PC-3 (cell line): ENCODE data around the gene NTM. TPM values are rescaled to one million over a fixed set of nuclear protein-coding genes. Genes with fewer than 3 reads are reported as not detected.

ENCODE experiments used
- ATAC-seq: fragments of 200-7000 bp; cut with Tn5 transposase; 2 replicates; pipeline ENCODE4 v1.9.1; 2020; ENCODE audit warnings: mild to moderate bottlenecking, moderate library complexity
- BruUV-seq: library from RNA; stranded (reverse); fragments of 400-500 nt; replicated peaks from 2 replicates; lab custom pipeline; 2021; lab: Mats Ljungman, UMichigan
- CTCF ChIA-PET: fragments of 300-600 bp; sonication (Branson Sonifier 250); formaldehyde crosslinking; loops from one replicate; lab custom pipeline; 2022; ENCODE audit warnings: antibody characterized with exemption; lab: Charles Lee
- POLR2A ChIA-PET: fragments of 300-600 bp; sonication (Branson Sonifier 250); formaldehyde crosslinking; loops from one replicate; lab custom pipeline; 2022; ENCODE audit warnings: antibody characterized with exemption; ENCODE audit not compliant: unreplicated experiment; lab: Charles Lee
- DNase-seq: peaks from one replicate; pipeline ENCODE4 v3.0.0-alpha.2; 2015
- H2AFZ ChIP-seq: fragments of 300-600 bp; sonication (generic); 2 replicates; pipeline ENCODE4 v1.6.0; 2016; ENCODE audit warnings: antibody characterized with exemption, low read length
- H3F3A ChIP-seq: fragments of 300-600 bp; sonication (generic); one replicate; pipeline ENCODE4 v1.6.0; 2017; ENCODE audit warnings: antibody characterized with exemption, low read length, control low read depth, mild to moderate bottlenecking; ENCODE audit not compliant: unreplicated experiment
- H3K27ac ChIP-seq: fragments of 300-600 bp; sonication (generic); 2 replicates; pipeline ENCODE4 v1.5.1; 2016; ENCODE audit warnings: mild to moderate bottlenecking, low read length
- H3K27me3 ChIP-seq: fragments of 300-600 bp; sonication (generic); 2 replicates; pipeline ENCODE4 v1.6.1; 2016; ENCODE audit warnings: low read length, mixed read lengths
- H3K36me3 ChIP-seq: fragments of 300-600 bp; sonication (generic); 2 replicates; pipeline ENCODE4 v1.6.1; 2016; ENCODE audit warnings: low read depth, mixed run types, low read length, mixed read lengths
- H3K4me1 ChIP-seq: fragments of 300-600 bp; sonication (generic); 2 replicates; pipeline ENCODE4 v1.5.1; 2016; ENCODE audit warnings: low read length; ENCODE audit not compliant: insufficient read depth
- H3K4me2 ChIP-seq: fragments of 300-600 bp; sonication (generic); 2 replicates; pipeline ENCODE4 v1.6.0; 2016; ENCODE audit warnings: low read length
- H3K4me3 ChIP-seq: fragments of 300-600 bp; sonication (generic); 2 replicates; pipeline ENCODE4 v1.5.1; 2016; ENCODE audit warnings: mild to moderate bottlenecking, low read length, mixed read lengths
- H3K79me2 ChIP-seq: fragments of 300-600 bp; sonication (generic); 2 replicates; pipeline ENCODE4 v1.6.1; 2017; ENCODE audit warnings: low read length, mixed read lengths
- H3K9ac ChIP-seq: fragments of 300-600 bp; sonication (generic); 2 replicates; pipeline ENCODE4 v1.6.0; 2016; ENCODE audit warnings: mild to moderate bottlenecking, low read length
- H3K9me2 ChIP-seq: fragments of 300-600 bp; sonication (generic); replicated peaks from 2 replicates; pipeline ENCODE4 v1.6.1; 2016; ENCODE audit warnings: mixed run types, low read length, mixed read lengths
- H3K9me3 ChIP-seq: fragments of 300-600 bp; sonication (generic); 2 replicates; pipeline ENCODE4 v1.6.1; 2016; ENCODE audit warnings: low read length, mixed read lengths
- H4K20me1 ChIP-seq: fragments of 300-600 bp; sonication (generic); 2 replicates; pipeline ENCODE4 v1.6.1; 2016; ENCODE audit warnings: low read length, mixed read lengths
- CTCF ChIP-seq: fragments of 300-600 bp; sonication (generic); conservative IDR thresholded peaks from 2 replicates; pipeline ENCODE4 v1.5.1; 2017; ENCODE audit warnings: antibody characterized with exemption, low read depth, mild to moderate bottlenecking, low read length
- EZH2 ChIP-seq: fragments of 300-600 bp; sonication (generic); IDR thresholded peaks from one replicate; pipeline ENCODE4 v1.6.1; 2017; ENCODE audit warnings: antibody characterized with exemption, mild to moderate bottlenecking, low read length; ENCODE audit not compliant: unreplicated experiment
- EZH2phosphoT487 ChIP-seq: fragments of 300-600 bp; sonication (generic); IDR thresholded peaks from 2 replicates; pipeline ENCODE4 v1.6.1; 2018; ENCODE audit warnings: mild to moderate bottlenecking, antibody characterized with exemption, low read length, borderline replicate concordance
- intact Hi-C: fragments of 100-400 bp; cut with micrococcal nuclease; formaldehyde crosslinking; loops from 2 replicates; pipeline ENCODE4 v1.9.0; 2023
- total RNA-seq: library from RNA; depleted of rRNA; stranded (reverse); fragments of >200 nt; gene quantifications from 2 replicates; pipeline ENCODE4 v1.2.3, GENCODE V29; 2014

The NTM gene
- total RNA-seq, 1 experiment from 2014 or later: not detected

GRCh38 chr11:131441051-131441810, 70.8 kb downstream of the NTM start:
- Histone ChIP-seq H3K36me3 (no peaks in the 10 kb centered on the region), H3K79me2 (no peaks in the 10 kb centered on the region), H4K20me1 (no peaks in the 10 kb centered on the region), H3K4me1 (no peaks in the 10 kb centered on the region), H3K27ac (no peak overlapping the region), H3F3A (no peaks in the 10 kb centered on the region), H3K9me3 (no peaks in the 10 kb centered on the region), H3K9ac (no peak overlapping the region), H3K9me2 (no peaks in the 10 kb centered on the region), H3K27me3 (peaks cover 5% of the 10 kb centered on the region; the same call in 1 of the 2 replicates), H2AFZ (no peak overlapping the region), H3K4me3 (no peak overlapping the region), H3K4me2 (no peak overlapping the region)
- ChIA-PET CTCF (no interaction called here), POLR2A (no interaction called here)
- no peak for ATAC-seq
- no TSS peak for BruUV-seq
- TF ChIP-seq CTCF (no peak), EZH2 (no peak), EZH2phosphoT487 (no peak)
- intact Hi-C loops: no loop called here
- no peak for DNase-seq

GRCh38 chr11:131446590-131447275, 76.3 kb downstream of the NTM start:
- Histone ChIP-seq H3K9me2 (no peaks in the 10 kb centered on the region), H3K36me3 (no peaks in the 10 kb centered on the region), H3K9ac (no peak overlapping the region), H2AFZ (no peak overlapping the region), H3K9me3 (no peaks in the 10 kb centered on the region; the same call in 1 of the 2 replicates), H4K20me1 (no peaks in the 10 kb centered on the region), H3K4me3 (no peak overlapping the region), H3K4me2 (no peak overlapping the region), H3F3A (no peaks in the 10 kb centered on the region), H3K27me3 (peaks cover 39% of the 10 kb centered on the region), H3K79me2 (no peaks in the 10 kb centered on the region), H3K27ac (no peak overlapping the region), H3K4me1 (no peaks in the 10 kb centered on the region)
- no peak for TF ChIP-seq CTCF
- intact Hi-C loops: no loop called here
- ChIA-PET CTCF (no interaction called here), POLR2A (no interaction called here)
- DNase-seq (no peak), ATAC-seq (no peak)
- BruUV-seq: no TSS peak

GRCh38 chr11:131447277-131447815, 76.9 kb downstream of the NTM start:
- Histone ChIP-seq H3K36me3 (no peaks in the 10 kb centered on the region), H3K9me2 (no peaks in the 10 kb centered on the region), H3K4me3 (no peak overlapping the region), H2AFZ (no peak overlapping the region), H4K20me1 (no peaks in the 10 kb centered on the region), H3K9me3 (no peaks in the 10 kb centered on the region; the same call in 1 of the 2 replicates), H3K9ac (no peak overlapping the region), H3K27ac (no peak overlapping the region), H3K4me1 (no peaks in the 10 kb centered on the region), H3K27me3 (peaks cover 45% of the 10 kb centered on the region), H3F3A (no peaks in the 10 kb centered on the region), H3K79me2 (no peaks in the 10 kb centered on the region), H3K4me2 (no peak overlapping the region)
- POLR2A ChIA-PET: no interaction called here
- no peak for DNase-seq
- no peak for ATAC-seq
- CTCF ChIA-PET: no interaction called here
- no TSS peak for BruUV-seq
- TF ChIP-seq CTCF (no peak; the same call in 1 of the 2 replicates), EZH2 (no peak), EZH2phosphoT487 (no peak)
- intact Hi-C loops: no loop called here
